GM10266 (cell line): ENCODE measurements around the gene ZNF460.

Experiments
- DNase-seq: peaks from one replicate; pipeline ENCODE4 v3.0.0; 2012; ENCODE audit errors: extremely low spot score
- CTCF ChIP-seq: IDR thresholded peaks from 2 replicates; pipeline ENCODE4 v1.5.1; 2012; ENCODE audit warnings: mild to moderate bottlenecking, low read depth; ENCODE audit not compliant: control insufficient read depth, insufficient read depth; ENCODE audit errors: missing control alignments

ZNF460 gene

DNA sequence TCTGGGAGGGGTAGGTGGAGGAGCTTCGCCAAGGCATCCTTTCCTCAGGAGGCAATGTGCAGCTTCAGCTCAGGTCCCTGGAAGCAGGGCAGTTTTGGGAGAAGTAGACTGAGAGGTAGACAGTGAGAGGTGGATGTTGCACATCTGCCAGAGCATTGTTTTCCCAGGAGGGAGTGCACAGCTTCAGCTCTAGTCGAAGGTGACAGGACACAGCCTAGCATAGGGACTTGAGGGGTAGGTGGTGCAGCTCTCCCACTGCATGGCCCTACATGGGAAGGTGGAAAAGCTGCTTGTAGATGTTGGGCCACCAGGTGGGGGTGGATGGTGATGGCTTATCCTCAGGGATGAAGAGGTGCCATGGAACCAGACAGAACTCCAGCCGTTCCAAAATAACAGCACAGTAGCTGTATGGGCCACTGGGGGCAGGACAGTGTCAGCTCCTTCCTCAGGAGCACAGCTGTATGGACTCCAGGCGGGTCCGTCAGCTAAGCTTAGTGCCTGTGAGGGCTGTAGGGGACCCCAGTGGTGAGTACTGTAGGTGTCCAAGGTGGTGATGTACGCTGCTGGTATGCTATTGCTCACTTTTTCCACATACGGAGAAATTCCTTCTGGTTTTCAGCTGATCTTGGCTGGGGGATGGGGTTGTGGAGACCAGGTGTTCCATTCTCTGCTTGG is 22.6 kb downstream of the ZNF460 start:
- no peak for DNase-seq
- no peak for TF ChIP-seq CTCF

DNA sequence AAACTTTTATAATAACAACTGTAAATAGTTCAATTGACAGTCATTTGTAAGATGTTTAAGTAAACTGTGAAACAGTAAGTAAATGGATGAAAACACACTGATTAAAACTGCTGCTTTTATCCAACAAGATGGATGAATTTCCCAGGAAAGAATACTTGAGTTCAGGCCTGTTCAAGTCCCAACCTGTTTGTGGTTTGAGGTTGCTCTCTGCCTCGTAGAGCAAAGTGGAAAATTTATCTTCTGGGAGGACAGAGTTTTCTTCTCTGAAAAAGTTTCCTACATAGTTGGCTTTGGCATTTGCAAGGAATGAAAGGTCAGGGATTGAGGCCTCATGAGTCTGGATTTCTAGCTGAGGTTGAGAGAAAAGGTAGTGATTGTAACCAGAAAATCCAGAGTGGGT is 24.8 kb downstream of the ZNF460 start:
- no peak for TF ChIP-seq CTCF
- no peak for DNase-seq

GRCh38 chr19:57308514-57308913 is 28.2 kb downstream of the ZNF460 start:
- no peak for DNase-seq
- no peak for TF ChIP-seq CTCF

DNA sequence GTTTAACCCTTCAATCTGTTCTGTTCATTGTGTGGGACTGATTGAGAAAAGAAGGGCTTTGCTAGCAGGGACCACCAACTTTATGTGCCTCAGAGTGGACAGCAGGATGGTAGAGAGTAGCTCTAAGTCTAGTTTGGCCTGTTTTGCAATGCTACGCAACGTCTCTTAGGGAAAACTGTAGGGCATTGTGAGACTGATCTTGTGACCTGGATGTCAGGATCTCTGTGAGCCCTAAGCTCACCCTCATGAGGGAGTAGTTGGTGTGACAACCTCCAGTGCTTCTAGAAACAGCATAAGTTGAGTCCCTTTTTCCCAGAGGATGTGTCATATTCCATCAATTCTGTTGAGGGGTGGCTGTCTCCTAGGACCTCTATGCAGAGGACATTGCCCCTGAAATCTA is 30.5 kb downstream of the ZNF460 start:
- no peak for DNase-seq
- no peak for TF ChIP-seq CTCF

DNA sequence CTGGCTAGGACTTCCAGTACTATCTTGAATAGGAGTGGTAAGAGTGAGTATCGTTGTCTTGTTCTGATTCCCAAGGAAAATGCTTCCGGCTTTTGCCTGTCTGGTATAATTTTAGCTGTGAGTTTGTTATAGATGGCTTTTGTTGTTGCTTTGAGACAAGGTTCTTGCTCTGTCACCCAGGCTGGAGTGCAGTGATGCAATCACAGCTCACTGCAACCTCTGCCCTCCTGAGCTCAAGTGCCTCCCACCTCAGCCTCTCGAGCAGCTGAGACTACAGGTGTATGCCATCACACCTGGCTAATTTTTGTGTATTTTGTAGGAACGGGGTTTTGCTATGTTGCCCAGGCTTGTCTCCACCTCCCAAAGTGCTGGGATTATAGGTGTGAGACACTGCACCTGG is 33.9 kb downstream of the ZNF460 start:
- no peak for DNase-seq
- no peak for TF ChIP-seq CTCF

GRCh38 chr19:57317503-57317902 is 37.2 kb downstream of the ZNF460 start:
- no peak for TF ChIP-seq CTCF
- no peak for DNase-seq

- TF ChIP-seq CTCF, result no peak
- no peak for DNase-seq
Measured at GRCh38 chr19:57319869-57320179, 39.5 kb downstream of the ZNF460 start.
